GM23248 (cell line): ENCODE data around the gene WDSUB1. TPM values are rescaled to one million over a fixed set of nuclear protein-coding genes. Genes with fewer than 3 reads are reported as not detected.

ENCODE experiments used
- DNase-seq: peaks from one replicate; pipeline ENCODE4 v3.0.0-alpha.2; 2015
- H2AFZ ChIP-seq: fragments of 200-600 bp; sonication (generic); 2 replicates; pipeline ENCODE4 v1.6.1; 2016; ENCODE audit warnings: antibody characterized with exemption
- H3F3A ChIP-seq: fragments of 200-600 bp; sonication (generic); 2 replicates; pipeline ENCODE4 v1.6.1; 2016; ENCODE audit warnings: mild to moderate bottlenecking, antibody characterized with exemption, mixed run types; ENCODE audit not compliant: insufficient read depth
- H3K27ac ChIP-seq: fragments of 200-600 bp; sonication (generic); 2 replicates; pipeline ENCODE4 v1.5.1; 2016; ENCODE audit warnings: mild to moderate bottlenecking
- H3K27me3 ChIP-seq: fragments of 200-600 bp; sonication (generic); replicated peaks from 2 replicates; pipeline ENCODE4 v1.6.1; 2016; ENCODE audit warnings: mild to moderate bottlenecking; ENCODE audit not compliant: insufficient read depth
- H3K36me3 ChIP-seq: fragments of 200-600 bp; sonication (generic); 2 replicates; pipeline ENCODE4 v1.6.1; 2016; ENCODE audit warnings: low read depth, mild to moderate bottlenecking
- H3K4me1 ChIP-seq: fragments of 200-600 bp; sonication (generic); 2 replicates; pipeline ENCODE4 v1.6.1; 2016; ENCODE audit warnings: mild to moderate bottlenecking; ENCODE audit not compliant: insufficient read depth
- H3K4me2 ChIP-seq: fragments of 200-600 bp; sonication (generic); one replicate; pipeline ENCODE4 v1.6.1; 2016; ENCODE audit warnings: mild to moderate bottlenecking; ENCODE audit not compliant: unreplicated experiment
- H3K4me3 ChIP-seq: fragments of 200-600 bp; sonication (generic); 2 replicates; pipeline ENCODE4 v1.5.1; 2016; ENCODE audit warnings: mild to moderate bottlenecking
- H3K79me2 ChIP-seq: fragments of 200-600 bp; sonication (generic); 2 replicates; pipeline ENCODE4 v1.6.1; 2016; ENCODE audit warnings: mild to moderate bottlenecking; ENCODE audit not compliant: insufficient read depth
- H3K9ac ChIP-seq: fragments of 200-600 bp; sonication (generic); 2 replicates; pipeline ENCODE4 v1.6.1; 2016; ENCODE audit warnings: mild to moderate bottlenecking
- H3K9me2 ChIP-seq: fragments of 200-600 bp; sonication (generic); 2 replicates; pipeline ENCODE4 v1.6.1; 2016; ENCODE audit warnings: mixed run types, mild to moderate bottlenecking, moderate library complexity; ENCODE audit not compliant: insufficient read depth
- H3K9me3 ChIP-seq: fragments of 200-600 bp; sonication (generic); one replicate; pipeline ENCODE4 v1.6.1; 2017; ENCODE audit warnings: low read depth
- H4K20me1 ChIP-seq: fragments of 200-600 bp; sonication (generic); 2 replicates; pipeline ENCODE4 v1.6.0; 2016; ENCODE audit not compliant: insufficient read depth
- EZH2 ChIP-seq: fragments of 200-600 bp; sonication (generic); IDR thresholded peaks from 2 replicates; pipeline ENCODE4 v1.6.1; 2018; ENCODE audit warnings: antibody characterized with exemption, mild to moderate bottlenecking; ENCODE audit not compliant: insufficient read depth, poor library complexity, severe bottlenecking
- EZH2phosphoT487 ChIP-seq: fragments of 200-600 bp; sonication (generic); IDR thresholded peaks from 2 replicates; pipeline ENCODE4 v1.6.1; 2018; ENCODE audit warnings: antibody characterized with exemption, moderate library complexity, mild to moderate bottlenecking, low read depth; ENCODE audit not compliant: insufficient read depth
- WGBS, 2 experiments: methylation state at CpG; one replicate each; pipeline ENCODE4 v1.1.6; 2015 to 2017; ENCODE audit warnings: low lambda C conversion rate in 2 of 2, low coverage in 1 of 2; ENCODE audit errors: missing lambda C conversion rate in 2 of 2; 5-methylcytosine and 5-hydroxymethylcytosine counted together
- in situ Hi-C: fragments of 300-500 bp; cut with MboI; formaldehyde crosslinking; loops from 2 replicates; pipeline ENCODE4 v1.15.0; 2020
- polyA plus RNA-seq: library from polyadenylated mRNA; unstranded; fragments of >200 nt; fragmentation: Nextera tagmentation; extraction: Ambion mirVana; gene quantifications from 2 replicates; pipeline ENCODE4 v1.2.1, GENCODE V29; 2016
- total RNA-seq: library from RNA; depleted of rRNA; stranded (reverse); fragments of >200 nt; shearing (Covaris generic); gene quantifications from 2 replicates; pipeline ENCODE4 v1.2.3, GENCODE V29; 2014

The WDSUB1 gene
- total and polyA plus RNA-seq, 2 experiments from 2014 or later = 6.7 to 8.4 TPM

DNA sequence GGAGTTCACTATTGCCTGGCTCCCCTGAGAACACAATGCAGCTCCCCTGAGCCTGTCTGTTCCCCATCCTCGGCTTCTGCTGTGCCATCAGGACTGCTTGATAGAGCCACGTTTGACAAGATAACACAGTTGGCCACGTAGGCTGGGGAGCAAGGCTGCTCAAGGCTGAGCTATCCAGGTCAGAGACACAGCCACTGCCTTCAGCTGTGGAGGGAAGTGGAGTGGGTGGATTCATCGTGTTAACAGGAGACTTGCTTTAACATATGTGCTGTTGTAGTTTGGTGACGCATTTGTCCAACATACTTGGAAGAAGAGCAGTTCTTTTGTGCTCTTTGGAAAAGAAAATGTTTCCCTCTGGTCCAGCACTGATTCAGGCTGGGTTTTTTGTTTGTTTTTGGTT lies 68.8 kb downstream of the WDSUB1 start:
- Histone ChIP-seq H3K9ac (no peak overlapping the region), H2AFZ (no peak overlapping the region), H4K20me1 (0 out of 2 replicates have a peak, but pooled peaks cover 3% of the 10 kb centered on the region), H3K4me2 (no peak overlapping the region), H3K4me3 (no peak overlapping the region), H3K9me2 (no peaks in the 10 kb centered on the region), H3K36me3 (peaks cover 18% of the 10 kb centered on the region; the same call in 1 of the 2 replicates), H3K4me1 (no peaks in the 10 kb centered on the region), H3K27ac (no peak overlapping the region), H3F3A (no peaks in the 10 kb centered on the region), H3K9me3 (no peaks in the 10 kb centered on the region), H3K27me3 (no peaks in the 10 kb centered on the region), H3K79me2 (no peaks in the 10 kb centered on the region)
- 95 to 97% methylated on average over 5 of the region's 5 CpGs for WGBS, 2 experiments
- DNase-seq = no peak
- no peak for TF ChIP-seq EZH2phosphoT487
- TF ChIP-seq EZH2 = no peak
- in situ Hi-C loops = no loop called here

DNA sequence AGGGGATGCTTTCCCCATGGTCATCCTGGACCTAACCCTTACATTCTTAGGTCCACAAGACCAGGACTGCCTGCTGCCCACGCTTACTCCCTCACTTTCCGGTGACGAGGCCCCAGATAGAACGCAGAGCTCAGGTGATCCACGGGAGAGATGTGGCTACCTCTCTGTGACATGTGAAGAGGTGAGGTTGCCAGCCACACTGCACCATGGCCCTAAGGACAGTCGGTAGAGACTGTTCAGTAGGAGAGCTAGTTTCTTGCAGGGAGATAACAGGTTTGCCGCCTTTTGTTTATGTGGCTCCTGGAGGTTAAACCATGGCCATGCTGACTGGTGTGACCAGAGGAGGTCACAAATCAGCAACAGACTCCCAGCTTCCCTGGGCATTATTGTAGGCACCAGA lies 71.4 kb downstream of the WDSUB1 start:
- Histone ChIP-seq H3K27me3 (no peaks in the 10 kb centered on the region), H3F3A (no peaks in the 10 kb centered on the region), H3K4me2 (no peak overlapping the region), H3K9me2 (no peaks in the 10 kb centered on the region), H2AFZ (no peak overlapping the region), H4K20me1 (no peaks in the 10 kb centered on the region), H3K79me2 (no peaks in the 10 kb centered on the region), H3K27ac (no peak overlapping the region), H3K9me3 (no peaks in the 10 kb centered on the region), H3K4me3 (no peak overlapping the region), H3K36me3 (no peaks in the 10 kb centered on the region), H3K4me1 (no peaks in the 10 kb centered on the region), H3K9ac (no peak overlapping the region)
- DNase-seq = no peak
- TF ChIP-seq EZH2phosphoT487 (no peak), EZH2 (no peak)
- 90 to 92% methylated on average over 7 of the region's 7 CpGs for WGBS, 2 experiments
- in situ Hi-C loops = no loop called here

DNA sequence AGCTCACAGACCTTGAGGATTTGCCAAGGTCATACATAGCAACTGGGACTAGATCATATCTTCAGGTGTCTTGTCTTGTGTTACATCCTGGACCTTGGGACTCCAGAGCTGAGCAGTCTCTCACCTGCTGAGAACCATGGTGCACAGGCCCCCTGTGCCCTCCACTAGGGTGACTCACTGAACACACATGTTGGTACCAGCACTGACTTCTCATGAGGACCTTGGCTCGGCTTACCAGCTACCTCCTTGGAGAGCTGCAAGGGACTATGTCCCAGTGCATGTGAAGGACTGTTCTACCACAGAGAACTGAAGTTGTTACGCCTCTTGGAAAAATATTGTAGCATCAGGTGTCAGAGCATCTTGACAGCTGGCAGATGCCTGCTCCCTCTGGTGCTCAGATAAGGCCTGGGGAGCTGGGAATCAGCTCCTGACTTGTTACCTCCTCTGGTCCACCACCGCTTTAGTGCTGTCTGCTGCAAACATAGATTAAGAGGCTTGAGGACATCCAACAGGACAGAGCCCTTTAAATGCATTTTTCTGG lies 72.1 kb downstream of the WDSUB1 start:
- in situ Hi-C loops = no loop called here
- Histone ChIP-seq H3K4me2 (no peak overlapping the region), H3K27ac (no peak overlapping the region), H3K9ac (no peak overlapping the region), H3K4me1 (no peaks in the 10 kb centered on the region), H3K36me3 (no peaks in the 10 kb centered on the region), H4K20me1 (no peaks in the 10 kb centered on the region), H3K27me3 (no peaks in the 10 kb centered on the region), H3K9me2 (no peaks in the 10 kb centered on the region), H3K79me2 (no peaks in the 10 kb centered on the region), H3K9me3 (no peaks in the 10 kb centered on the region), H3K4me3 (no peak overlapping the region), H2AFZ (no peak overlapping the region), H3F3A (no peaks in the 10 kb centered on the region)
- TF ChIP-seq EZH2phosphoT487 = no peak
- TF ChIP-seq EZH2 = no peak
- 83 to 94% methylated on average over 3 of the region's 3 CpGs for WGBS, 2 experiments
- no peak for DNase-seq

DNA sequence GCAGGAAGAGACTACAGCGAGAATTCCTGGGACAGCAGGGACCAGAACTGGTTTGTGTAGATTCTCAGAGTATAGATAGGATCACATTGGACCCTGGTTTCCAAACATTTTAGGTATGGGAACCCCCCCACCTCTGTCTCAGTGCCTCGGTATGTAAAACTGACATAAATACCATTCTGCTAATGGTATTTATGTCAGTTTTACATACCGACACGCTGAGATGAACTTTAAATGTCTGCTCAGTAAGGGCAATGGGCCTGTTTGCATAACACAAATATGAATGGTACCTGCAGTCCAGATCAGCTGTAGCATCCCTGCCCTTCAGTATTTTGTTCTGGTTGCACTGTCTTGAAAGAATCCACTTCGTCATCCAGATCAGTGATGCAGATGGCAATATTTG lies 73.2 kb downstream of the WDSUB1 start:
- H4K20me1 ChIP-seq = no peaks in the 10 kb centered on the region
- H3K27ac ChIP-seq = no peak overlapping the region
- WGBS, 2 experiments = 96 to 98% methylated on average over 5 of the region's 5 CpGs
- H3K4me1 ChIP-seq = no peaks in the 10 kb centered on the region
- H3F3A ChIP-seq = no peaks in the 10 kb centered on the region
- DNase-seq = no peak
- H3K4me2 ChIP-seq = no peak overlapping the region
- H2AFZ ChIP-seq = no peak overlapping the region
- no peak overlapping the region for H3K9ac ChIP-seq
- no peaks in the 10 kb centered on the region for H3K9me3 ChIP-seq
- no peaks in the 10 kb centered on the region for H3K79me2 ChIP-seq
- in situ Hi-C loops = no loop called here
- H3K4me3 ChIP-seq = no peak overlapping the region
- no peaks in the 10 kb centered on the region for H3K9me2 ChIP-seq
- no peak for TF ChIP-seq EZH2
- no peak for TF ChIP-seq EZH2phosphoT487
- no peaks in the 10 kb centered on the region for H3K36me3 ChIP-seq
- H3K27me3 ChIP-seq = no peaks in the 10 kb centered on the region
